ENCODE data around the gene HDAC8. TPM values are rescaled to one million over a fixed set of nuclear protein-coding genes. Genes with fewer than 3 reads are reported as not detected.
"Not testable (repeated sequence)": the region's sequence is repeated elsewhere in the genome, so short reads cannot be mapped to it uniquely, and the experiment has no call there.

Gene HDAC8
- total and polyA plus RNA-seq, 4 experiments from 2014 or later: 15.2 to 23.0 (median 17.0) TPM

DNA sequence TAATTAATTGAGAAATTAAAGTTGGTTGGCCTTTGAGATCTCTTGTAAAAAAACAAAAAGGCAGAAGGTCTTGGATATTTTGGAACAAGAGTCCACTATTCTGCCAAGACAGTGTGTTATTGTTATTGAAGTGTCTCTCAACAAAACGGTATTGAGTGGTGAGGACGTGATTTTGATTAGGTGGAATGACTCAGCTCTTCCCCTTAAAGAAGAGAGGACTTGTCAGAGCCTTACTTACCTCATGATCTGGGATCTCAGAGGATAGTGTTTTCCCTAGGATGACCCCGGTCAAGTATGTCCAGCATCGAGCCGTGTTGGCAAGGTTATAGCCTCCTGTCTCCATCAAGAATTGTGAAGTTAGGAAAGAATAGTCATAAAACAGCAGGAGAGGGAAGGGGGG lies 110.9 kb downstream of the HDAC8 start:
- Histone ChIP-seq H3K9me3 (ENCODE audit: control insufficient read depth in 1 of 2, low read length in 2 of 2) (no peaks in the 10 kb centered on the region), H3K4me3 (ENCODE audit: low read length in 2 of 2) (no peak overlapping the region), H3K4me1 (ENCODE audit: insufficient read depth, low read length) (no peaks in the 10 kb centered on the region), H3K27me3 (ENCODE audit: insufficient read depth, low read length) (no peaks in the 10 kb centered on the region), H3K36me3 (ENCODE audit: insufficient read depth, low read length) (no peaks in the 10 kb centered on the region), H3K27ac (ENCODE audit: low read depth, low read length) (no peak overlapping the region)
- CTCF ChIA-PET (ENCODE audit: partially characterized antibody): no interaction called here
- POLR2A ChIA-PET (ENCODE audit: partially characterized antibody): no interaction called here
- Mint-ChIP-seq H3K36me3 (peaks cover 11 to 34% of the 10 kb centered on the region in 2 donors), H3K9me3 (no peaks in the 10 kb centered on the region), H3K27me3 (no peaks in the 10 kb centered on the region), H3K4me1 (no peaks in the 10 kb centered on the region), H3K27ac (no peak overlapping the region), H3K4me3 (no peak overlapping the region)
- intact Hi-C loops (cut with micrococcal nuclease): no loop called here
- no peak for DNase-seq

DNA sequence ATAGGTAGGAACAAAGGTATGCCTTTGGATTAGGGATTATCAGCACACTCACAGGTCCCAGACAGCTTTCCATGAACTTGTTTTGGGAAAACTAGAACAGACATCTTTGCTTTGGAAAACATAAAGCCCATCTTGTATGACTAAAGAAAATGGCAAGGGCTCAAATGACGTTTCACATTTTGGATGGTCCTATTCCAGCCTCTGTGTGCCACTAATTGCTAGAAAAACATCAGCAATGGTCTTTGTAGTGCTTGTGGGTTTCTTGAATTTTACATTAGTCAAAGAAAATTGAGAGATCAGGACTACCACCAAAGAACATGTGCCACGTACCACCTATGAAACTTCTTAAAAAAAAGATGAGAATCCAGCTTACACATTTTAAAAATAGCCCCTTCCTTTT lies 111.4 kb downstream of the HDAC8 start:
- no peaks in the 10 kb centered on the region for H3K36me3 ChIP-seq (ENCODE audit: insufficient read depth, low read length)
- no peak overlapping the region for H3K4me3 ChIP-seq (ENCODE audit: low read length in 2 of 2)
- Mint-ChIP-seq H3K27me3 (no peaks in the 10 kb centered on the region), H3K4me3 (no peak overlapping the region), H3K9me3 (no peaks in the 10 kb centered on the region), H3K36me3 (peaks cover 11 to 35% of the 10 kb centered on the region in 2 donors), H3K4me1 (no peaks in the 10 kb centered on the region), H3K27ac (no peak overlapping the region)
- no peaks in the 10 kb centered on the region for H3K4me1 ChIP-seq (ENCODE audit: insufficient read depth, low read length)
- POLR2A ChIA-PET (ENCODE audit: partially characterized antibody): no interaction called here
- H3K9me3 ChIP-seq (ENCODE audit: control insufficient read depth in 1 of 2, low read length in 2 of 2): no peaks in the 10 kb centered on the region
- no peak for DNase-seq
- intact Hi-C loops (cut with micrococcal nuclease): no loop called here
- CTCF ChIA-PET (ENCODE audit: partially characterized antibody): no interaction called here
- H3K27ac ChIP-seq (ENCODE audit: low read depth, low read length): no peak overlapping the region
- H3K27me3 ChIP-seq (ENCODE audit: insufficient read depth, low read length): no peaks in the 10 kb centered on the region

DNA sequence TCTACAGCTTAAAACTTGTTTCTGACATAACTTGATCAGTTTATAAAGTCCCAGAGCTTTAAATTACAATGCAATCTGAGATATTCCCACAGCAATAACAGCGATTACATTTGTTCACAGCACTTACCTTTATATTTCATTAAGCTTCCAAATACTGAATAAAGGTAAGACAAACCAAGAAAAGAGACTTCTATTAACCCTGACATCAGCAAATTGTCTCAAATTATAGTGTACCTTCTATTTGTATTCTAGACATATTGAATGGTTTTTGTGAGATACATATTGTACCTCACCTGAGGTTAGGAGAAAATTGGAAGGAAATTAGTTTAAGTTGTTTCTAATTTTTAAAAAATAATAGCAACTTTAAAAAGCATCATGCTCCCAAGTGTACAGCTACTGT lies 111.9 kb downstream of the HDAC8 start:
- DNase-seq: no peak
- H3K36me3 ChIP-seq (ENCODE audit: insufficient read depth, low read length): no peaks in the 10 kb centered on the region
- H3K4me1 ChIP-seq (ENCODE audit: insufficient read depth, low read length): no peaks in the 10 kb centered on the region
- no peak overlapping the region for H3K27ac ChIP-seq (ENCODE audit: low read depth, low read length)
- no peaks in the 10 kb centered on the region for H3K9me3 ChIP-seq (ENCODE audit: control insufficient read depth in 1 of 2, low read length in 2 of 2)
- CTCF ChIA-PET (ENCODE audit: partially characterized antibody): no interaction called here
- H3K27me3 Mint-ChIP-seq: no peaks in the 10 kb centered on the region
- H3K27ac Mint-ChIP-seq: no peak overlapping the region
- H3K27me3 ChIP-seq (ENCODE audit: insufficient read depth, low read length): no peaks in the 10 kb centered on the region
- POLR2A ChIA-PET (ENCODE audit: partially characterized antibody): no interaction called here
- H3K4me3 Mint-ChIP-seq: no peak overlapping the region
- no peaks in the 10 kb centered on the region for H3K4me1 Mint-ChIP-seq
- H3K4me3 ChIP-seq (ENCODE audit: low read length in 2 of 2): no peak overlapping the region
- intact Hi-C loops (cut with micrococcal nuclease): no loop called here
- H3K36me3 Mint-ChIP-seq: peaks cover 11 to 34% of the 10 kb centered on the region in 2 donors
- no peaks in the 10 kb centered on the region for H3K9me3 Mint-ChIP-seq

DNA sequence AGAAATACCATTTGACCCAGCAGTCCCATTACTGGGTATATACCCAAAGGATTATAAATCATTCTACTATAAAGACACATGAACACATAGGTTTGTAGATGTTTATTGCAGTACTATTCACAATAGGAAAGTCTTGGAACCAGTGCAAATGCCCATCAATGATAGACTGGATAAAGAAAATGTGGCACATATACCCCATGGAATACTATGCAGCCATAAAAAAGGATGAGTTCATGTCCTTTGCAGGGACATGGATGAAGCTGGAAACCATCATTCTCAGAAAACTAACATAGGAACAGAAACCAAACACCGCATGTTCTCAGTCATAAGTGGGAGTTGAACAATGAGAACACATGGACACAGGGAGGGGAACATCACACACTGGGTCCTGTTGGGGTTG lies 123.6 kb downstream of the HDAC8 start:
- H3K27me3 Mint-ChIP-seq; POLR2A ChIA-PET (ENCODE audit: partially characterized antibody); H3K4me1 Mint-ChIP-seq; H3K9me3 ChIP-seq (ENCODE audit: control insufficient read depth in 1 of 2, low read length in 2 of 2); DNase-seq; H3K27ac Mint-ChIP-seq; H3K4me1 ChIP-seq (ENCODE audit: insufficient read depth, low read length); intact Hi-C loops (cut with micrococcal nuclease); H3K4me3 Mint-ChIP-seq; H3K4me3 ChIP-seq (ENCODE audit: low read length in 2 of 2); CTCF ChIA-PET (ENCODE audit: partially characterized antibody); H3K27ac ChIP-seq (ENCODE audit: low read depth, low read length); H3K27me3 ChIP-seq (ENCODE audit: insufficient read depth, low read length); H3K36me3 ChIP-seq (ENCODE audit: insufficient read depth, low read length): not testable (repeated sequence)
- Mint-ChIP-seq H3K9me3 (peaks cover 0 to 16% (median 2%) of the 10 kb centered on the region in 8 donors), H3K36me3 (peaks cover 36 to 50% of the 10 kb centered on the region in 2 donors)

DNA sequence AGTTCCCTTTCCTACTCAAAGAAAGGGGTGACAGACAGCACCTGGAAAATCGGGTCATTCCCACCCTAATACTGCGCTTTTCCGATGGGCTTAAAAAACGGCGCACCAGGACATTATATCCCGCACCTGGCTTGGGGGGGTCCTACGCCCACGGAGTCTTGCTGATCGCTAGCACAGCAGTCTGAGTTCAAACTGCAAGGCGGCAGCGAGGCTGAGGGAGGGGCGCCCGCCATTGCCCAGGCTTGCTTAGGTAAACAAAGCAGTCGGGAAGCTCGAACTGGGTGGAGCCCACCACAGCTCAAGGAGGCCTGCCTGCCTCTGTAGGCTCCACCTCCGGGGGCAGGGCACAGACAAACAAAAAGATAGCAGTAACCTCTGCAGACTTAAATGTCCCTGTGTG lies 131.9 kb downstream of the HDAC8 start:
- H3K9me3 Mint-ChIP-seq: peaks cover 0 to 37% (median 20%) of the 10 kb centered on the region in 8 donors
- intact Hi-C loops (cut with micrococcal nuclease); H3K9me3 ChIP-seq (ENCODE audit: control insufficient read depth in 1 of 2, low read length in 2 of 2); H3K4me1 ChIP-seq (ENCODE audit: insufficient read depth, low read length); DNase-seq; CTCF ChIA-PET (ENCODE audit: partially characterized antibody); H3K27me3 Mint-ChIP-seq; H3K27me3 ChIP-seq (ENCODE audit: insufficient read depth, low read length); H3K4me1 Mint-ChIP-seq; H3K36me3 ChIP-seq (ENCODE audit: insufficient read depth, low read length); H3K27ac ChIP-seq (ENCODE audit: low read depth, low read length); H3K27ac Mint-ChIP-seq; H3K4me3 Mint-ChIP-seq; POLR2A ChIA-PET (ENCODE audit: partially characterized antibody); H3K4me3 ChIP-seq (ENCODE audit: low read length in 2 of 2): not testable (repeated sequence)
- H3K36me3 Mint-ChIP-seq: peaks cover 34 to 44% of the 10 kb centered on the region in 2 donors

DNA sequence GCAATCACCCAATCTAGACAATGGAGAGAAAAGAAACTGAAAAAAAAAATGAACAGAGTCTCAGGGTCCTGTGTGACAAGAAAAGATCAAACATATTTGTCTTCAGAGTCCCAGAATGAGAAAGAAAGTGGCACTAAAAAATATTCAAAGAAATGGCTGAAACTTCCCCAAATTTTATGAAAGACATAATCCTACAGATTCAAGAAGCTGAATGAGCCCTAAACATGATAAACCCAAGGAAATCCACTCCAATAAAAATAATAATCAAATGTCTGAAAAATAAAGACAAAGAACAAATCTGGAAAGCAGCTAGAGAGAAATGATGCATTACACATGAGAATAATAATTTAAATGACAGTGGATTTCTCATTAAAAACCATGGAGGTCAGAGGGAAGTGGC lies 136.6 kb downstream of the HDAC8 start:
- intact Hi-C loops (cut with micrococcal nuclease): no loop called here
- H3K4me3 Mint-ChIP-seq: no peak overlapping the region
- H3K4me1 Mint-ChIP-seq: no peaks in the 10 kb centered on the region
- ChIA-PET CTCF (ENCODE audit: partially characterized antibody) (no interaction called here), POLR2A (ENCODE audit: partially characterized antibody) (no interaction called here)
- H3K27ac ChIP-seq (ENCODE audit: low read depth, low read length): no peak overlapping the region
- no peaks in the 10 kb centered on the region for H3K27me3 ChIP-seq (ENCODE audit: insufficient read depth, low read length)
- no peak overlapping the region for H3K4me3 ChIP-seq (ENCODE audit: low read length in 2 of 2)
- H3K36me3 ChIP-seq (ENCODE audit: insufficient read depth, low read length): no peaks in the 10 kb centered on the region
- H3K4me1 ChIP-seq (ENCODE audit: insufficient read depth, low read length): no peaks in the 10 kb centered on the region
- no peaks in the 10 kb centered on the region for H3K27me3 Mint-ChIP-seq
- peaks cover 0 to 39% (median 26%) of the 10 kb centered on the region in 8 donors for H3K9me3 Mint-ChIP-seq
- H3K36me3 Mint-ChIP-seq: peaks cover 47 to 65% of the 10 kb centered on the region in 2 donors
- H3K27ac Mint-ChIP-seq: no peak overlapping the region
- no peak for DNase-seq
- no peaks in the 10 kb centered on the region for H3K9me3 ChIP-seq (ENCODE audit: control insufficient read depth in 1 of 2, low read length in 2 of 2)

DNA sequence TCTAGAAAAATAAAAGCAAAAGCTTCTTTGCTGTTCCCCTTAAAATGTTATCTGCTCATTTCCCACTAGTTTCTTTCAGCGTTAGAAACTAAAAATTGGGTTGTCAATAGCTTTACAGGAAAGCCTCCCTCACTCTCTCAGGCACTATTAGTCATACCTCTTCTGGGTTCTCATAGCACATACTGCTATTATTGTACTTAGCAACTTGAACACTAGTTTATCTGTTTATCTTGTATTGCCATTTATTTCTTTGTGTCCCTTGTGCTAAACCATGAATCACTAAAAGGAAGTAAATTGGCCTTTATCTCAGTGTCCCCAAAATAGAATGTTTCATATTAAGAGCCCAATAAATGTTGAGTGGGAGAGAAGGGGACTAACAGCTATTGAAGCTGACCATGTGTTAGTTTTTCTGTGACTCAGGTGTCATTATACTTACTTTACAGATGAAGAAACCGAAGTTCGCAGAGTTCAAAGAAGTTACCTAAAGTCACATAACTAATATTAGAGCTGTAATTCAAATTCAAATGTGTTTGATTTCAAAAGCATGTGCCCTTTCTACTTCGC lies 142.2 kb downstream of the HDAC8 start:
- Mint-ChIP-seq H3K4me1 (no peaks in the 10 kb centered on the region), H3K36me3 (peaks cover 47 to 60% of the 10 kb centered on the region in 2 donors), H3K27me3 (no peaks in the 10 kb centered on the region), H3K27ac (no peak overlapping the region), H3K9me3 (peaks cover 0 to 15% (median 7%) of the 10 kb centered on the region in 8 donors), H3K4me3 (no peak overlapping the region)
- no peaks in the 10 kb centered on the region for H3K27me3 ChIP-seq (ENCODE audit: insufficient read depth, low read length)
- no peak overlapping the region for H3K27ac ChIP-seq (ENCODE audit: low read depth, low read length)
- POLR2A ChIA-PET (ENCODE audit: partially characterized antibody): no interaction called here
- DNase-seq: no peak
- no peak overlapping the region for H3K4me3 ChIP-seq (ENCODE audit: low read length in 2 of 2)
- CTCF ChIA-PET (ENCODE audit: partially characterized antibody): no interaction called here
- no peaks in the 10 kb centered on the region for H3K36me3 ChIP-seq (ENCODE audit: insufficient read depth, low read length)
- intact Hi-C loops (cut with micrococcal nuclease): no loop called here
- H3K9me3 ChIP-seq (ENCODE audit: control insufficient read depth in 1 of 2, low read length in 2 of 2): no peaks in the 10 kb centered on the region
- H3K4me1 ChIP-seq (ENCODE audit: insufficient read depth, low read length): no peaks in the 10 kb centered on the region

DNA sequence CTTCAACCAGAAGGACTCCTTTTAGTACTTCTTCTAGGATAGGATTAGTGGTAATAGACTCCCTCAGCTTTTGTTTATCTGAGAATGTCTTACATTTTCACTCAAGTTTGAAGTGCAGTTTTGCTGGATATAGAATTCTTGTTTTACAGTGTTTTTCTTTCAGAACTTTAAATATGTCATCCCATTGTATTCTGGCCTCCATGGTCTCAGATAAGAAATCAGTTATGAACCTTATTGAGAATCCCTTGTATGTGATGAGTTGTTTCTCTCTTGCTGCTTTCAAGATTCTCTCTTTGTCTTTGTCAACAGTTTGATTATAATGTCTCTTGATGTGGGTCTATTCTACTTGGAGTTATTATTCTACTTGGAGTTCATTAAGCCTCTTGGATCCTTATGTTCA lies 150.8 kb downstream of the HDAC8 start:
- Mint-ChIP-seq H3K36me3 (peaks cover 22 to 27% of the 10 kb centered on the region in 2 donors), H3K27me3 (no peaks in the 10 kb centered on the region), H3K27ac (no peak overlapping the region), H3K9me3 (peaks cover 0 to 59% (median 26%) of the 10 kb centered on the region in 8 donors), H3K4me1 (no peaks in the 10 kb centered on the region), H3K4me3 (no peak overlapping the region)
- Histone ChIP-seq H3K27ac (ENCODE audit: low read depth, low read length) (no peak overlapping the region), H3K4me1 (ENCODE audit: insufficient read depth, low read length) (no peaks in the 10 kb centered on the region), H3K4me3 (ENCODE audit: low read length in 2 of 2) (no peak overlapping the region), H3K9me3 (ENCODE audit: control insufficient read depth in 1 of 2, low read length in 2 of 2) (no peaks in the 10 kb centered on the region), H3K36me3 (ENCODE audit: insufficient read depth, low read length) (no peaks in the 10 kb centered on the region), H3K27me3 (ENCODE audit: insufficient read depth, low read length) (no peaks in the 10 kb centered on the region)
- intact Hi-C loops (cut with micrococcal nuclease): no loop called here
- CTCF ChIA-PET (ENCODE audit: partially characterized antibody): no interaction called here
- no peak for DNase-seq
- POLR2A ChIA-PET (ENCODE audit: partially characterized antibody): no interaction called here

Data from CD4-positive, alpha-beta memory T cell (primary cell).